ENCODE results near the gene KLHDC1.

GRCh38 chr14:49679271-49679670 is 13.6 kb upstream of the KLHDC1 start:
- TF ChIP-seq CTCF (IDR thresholded peaks at IDR 0.05) (no peak), POLR2A (IDR thresholded peaks at IDR 0.05) (no peak)

All from thyroid gland (tissue), 4 donors.